Endothelial cell of umbilical vein (primary cell): ENCODE measurements around the gene RNF130.
"Not testable (repeated sequence)": the region's sequence is repeated elsewhere in the genome, so short reads cannot be mapped to it uniquely, and the experiment has no call there.

Experiments
- EZH2 ChIP-seq: IDR thresholded peaks from 2 replicates; pipeline ENCODE4 v1.6.1; 2012; ENCODE audit warnings: borderline replicate concordance, low read depth, mild to moderate bottlenecking, moderate library complexity, low read length, inconsistent platforms; ENCODE audit not compliant: severe bottlenecking
- FOS ChIP-seq: IDR thresholded peaks from 2 replicates; pipeline ENCODE4 v1.6.1; 2011; ENCODE audit warnings: mild to moderate bottlenecking, low read length, moderate library complexity, borderline replicate concordance; ENCODE audit not compliant: insufficient read depth
- GATA2 ChIP-seq: IDR thresholded peaks from 2 replicates; pipeline ENCODE4 v1.7.0; 2011; ENCODE audit warnings: low read depth, mild to moderate bottlenecking, moderate library complexity, mixed read lengths, low read length; ENCODE audit not compliant: insufficient read length, insufficient read depth
- JUN ChIP-seq: IDR thresholded peaks from 2 replicates; pipeline ENCODE4 v1.6.1; 2011; ENCODE audit warnings: borderline replicate concordance, low read depth; ENCODE audit not compliant: insufficient read length, insufficient read depth
- MYC ChIP-seq: IDR thresholded peaks from one replicate; pipeline ENCODE4 v1.6.1; 2011; ENCODE audit warnings: mild to moderate bottlenecking, low read depth, low read length
- POLR2A ChIP-seq: IDR thresholded peaks from 2 replicates; pipeline ENCODE4 v1.6.1; 2012; ENCODE audit warnings: low read depth, mild to moderate bottlenecking, control low read depth, low read length
- POLR2AphosphoS5 ChIP-seq: IDR thresholded peaks from 2 replicates; pipeline ENCODE4 v1.6.1; 2012; ENCODE audit warnings: low read depth, mild to moderate bottlenecking, control low read depth, low read length, moderate library complexity; ENCODE audit not compliant: insufficient read depth
- TF ChIP-seq, protein P1 (sequence below), 2 donors: IDR thresholded peaks; 1 replicate in 1 of 2; 2 replicates in 1 of 2; pipeline ENCODE4 v1.5.1; 2011; ENCODE audit warnings: low read length in 2 of 2, mild to moderate bottlenecking in 2 of 2, moderate library complexity in 2 of 2, control low read depth in 1 of 2, inconsistent platforms in 1 of 2, low read depth in 1 of 2; ENCODE audit not compliant: insufficient read depth in 1 of 2; ENCODE audit errors: extremely low read depth in 1 of 2
- TF ChIP-seq, protein P2 (sequence below): IDR thresholded peaks from 2 replicates; pipeline ENCODE4 v1.6.1; 2011; ENCODE audit not compliant: insufficient read depth, insufficient read length

- TF ChIP-seq EZH2, POLR2A, POLR2AphosphoS5, JUN, MYC, GATA2, FOS: not testable (repeated sequence)
- TF ChIP-seq, protein P1, sequence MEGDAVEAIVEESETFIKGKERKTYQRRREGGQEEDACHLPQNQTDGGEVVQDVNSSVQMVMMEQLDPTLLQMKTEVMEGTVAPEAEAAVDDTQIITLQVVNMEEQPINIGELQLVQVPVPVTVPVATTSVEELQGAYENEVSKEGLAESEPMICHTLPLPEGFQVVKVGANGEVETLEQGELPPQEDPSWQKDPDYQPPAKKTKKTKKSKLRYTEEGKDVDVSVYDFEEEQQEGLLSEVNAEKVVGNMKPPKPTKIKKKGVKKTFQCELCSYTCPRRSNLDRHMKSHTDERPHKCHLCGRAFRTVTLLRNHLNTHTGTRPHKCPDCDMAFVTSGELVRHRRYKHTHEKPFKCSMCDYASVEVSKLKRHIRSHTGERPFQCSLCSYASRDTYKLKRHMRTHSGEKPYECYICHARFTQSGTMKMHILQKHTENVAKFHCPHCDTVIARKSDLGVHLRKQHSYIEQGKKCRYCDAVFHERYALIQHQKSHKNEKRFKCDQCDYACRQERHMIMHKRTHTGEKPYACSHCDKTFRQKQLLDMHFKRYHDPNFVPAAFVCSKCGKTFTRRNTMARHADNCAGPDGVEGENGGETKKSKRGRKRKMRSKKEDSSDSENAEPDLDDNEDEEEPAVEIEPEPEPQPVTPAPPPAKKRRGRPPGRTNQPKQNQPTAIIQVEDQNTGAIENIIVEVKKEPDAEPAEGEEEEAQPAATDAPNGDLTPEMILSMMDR (IDR thresholded peaks at IDR 0.05; ENCODE audit: extremely low read depth in 1 of 2, insufficient read depth in 1 of 2, low read depth in 1 of 2, low read length in 2 of 2) = not testable (repeated sequence)
- TF ChIP-seq, protein P2, sequence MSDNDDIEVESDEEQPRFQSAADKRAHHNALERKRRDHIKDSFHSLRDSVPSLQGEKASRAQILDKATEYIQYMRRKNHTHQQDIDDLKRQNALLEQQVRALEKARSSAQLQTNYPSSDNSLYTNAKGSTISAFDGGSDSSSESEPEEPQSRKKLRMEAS = not testable (repeated sequence)
These were observed 81.0 kb downstream of the RNF130 start for GRCh38 chr5:179990525-179990924.
